Left lung (tissue), 10 donors: Measurements from ENCODE around the gene ZSCAN22. TPM values are rescaled to one million over a fixed set of nuclear protein-coding genes. Genes with fewer than 3 reads are reported as not detected.

Experiments used
- ATAC-seq: fragments of 200-7000 bp; cut with Tn5 transposase; one replicate; pipeline ENCODE4 v1.9.1; 2020; ENCODE audit warnings: moderate library complexity
- DNase-seq, 4 donors: peaks; one replicate each; pipeline ENCODE4 v3.0.0-alpha.2; 2013 to 2020
- H3K27ac ChIP-seq, 2 donors: fragments of 200-600 bp; sonication (generic) in 1 of 2; one replicate each; pipeline versions ENCODE4 v1.5.0 to v1.8.0; 2020 to 2021
- H3K27me3 ChIP-seq, 2 donors: fragments of 200-600 bp; sonication (generic) in 1 of 2; one replicate each; pipeline versions ENCODE4 v1.5.0 to v1.8.0; 2020 to 2021
- H3K36me3 ChIP-seq, 2 donors: fragments of 200-600 bp; sonication (generic) in 1 of 2; one replicate each; pipeline versions ENCODE4 v1.5.0 to v1.8.0; 2020 to 2021
- H3K4me1 ChIP-seq, 2 donors: fragments of 200-600 bp; one replicate each; pipeline ENCODE4 v1.8.0; 2021
- H3K4me3 ChIP-seq, 2 donors: fragments of 200-600 bp; sonication (generic) in 1 of 2; one replicate each; pipeline versions ENCODE4 v1.5.0 to v1.8.0; 2020 to 2021; ENCODE audit warnings: mild to moderate bottlenecking in 1 of 2
- H3K9me3 ChIP-seq, 2 donors: fragments of 200-600 bp; sonication (generic) in 1 of 2; one replicate each; pipeline versions ENCODE4 v1.5.0 to v1.8.0; 2020 to 2021
- intact Hi-C, 2 donors: fragments of 100-400 bp; cut with DNase I; formaldehyde crosslinking; loops; one replicate each; pipeline versions ENCODE4 v1.11.2 to v1.14.2; 2022
- microRNA-seq, 2 donors: library from miRNA; unstranded; fragments of <30 nt; microRNA quantifications; one replicate each; pipeline ENCODE4, GENCODE V29; 2019
- polyA plus RNA-seq, 6 donors: library from polyadenylated mRNA; unstranded; fragments of 120-200 nt; gene quantifications; one replicate each; pipeline ENCODE4 v1.2.1, GENCODE V29; 2013; ENCODE audit not compliant: insufficient read length in 6 of 6
- total RNA-seq, 2 donors: library from RNA; stranded (reverse); fragmentation: NEBNext Ultra II Directional; extraction: Animal tissue kit (Norgen Biotek cat#: 25700); gene quantifications; one replicate each; pipeline ENCODE4 v1.2.1, GENCODE V29; 2021
- TF ChIP-seq, protein P1 (sequence below), 2 donors: fragments of 200-600 bp; sonication (generic) in 1 of 2; IDR thresholded peaks; one replicate each; pipeline versions ENCODE4 v1.5.0 to v1.8.0; 2021; ENCODE audit warnings: antibody characterized with exemption in 2 of 2
- donor health status: DM: no; HTN: yes; CAD: no.
- donor health status: DM: no; HTN: no; CAD: no.

The ZSCAN22 gene
- total and polyA plus RNA-seq, 8 donors: 3.4 to 5.0 (median 4.0) TPM

DNA sequence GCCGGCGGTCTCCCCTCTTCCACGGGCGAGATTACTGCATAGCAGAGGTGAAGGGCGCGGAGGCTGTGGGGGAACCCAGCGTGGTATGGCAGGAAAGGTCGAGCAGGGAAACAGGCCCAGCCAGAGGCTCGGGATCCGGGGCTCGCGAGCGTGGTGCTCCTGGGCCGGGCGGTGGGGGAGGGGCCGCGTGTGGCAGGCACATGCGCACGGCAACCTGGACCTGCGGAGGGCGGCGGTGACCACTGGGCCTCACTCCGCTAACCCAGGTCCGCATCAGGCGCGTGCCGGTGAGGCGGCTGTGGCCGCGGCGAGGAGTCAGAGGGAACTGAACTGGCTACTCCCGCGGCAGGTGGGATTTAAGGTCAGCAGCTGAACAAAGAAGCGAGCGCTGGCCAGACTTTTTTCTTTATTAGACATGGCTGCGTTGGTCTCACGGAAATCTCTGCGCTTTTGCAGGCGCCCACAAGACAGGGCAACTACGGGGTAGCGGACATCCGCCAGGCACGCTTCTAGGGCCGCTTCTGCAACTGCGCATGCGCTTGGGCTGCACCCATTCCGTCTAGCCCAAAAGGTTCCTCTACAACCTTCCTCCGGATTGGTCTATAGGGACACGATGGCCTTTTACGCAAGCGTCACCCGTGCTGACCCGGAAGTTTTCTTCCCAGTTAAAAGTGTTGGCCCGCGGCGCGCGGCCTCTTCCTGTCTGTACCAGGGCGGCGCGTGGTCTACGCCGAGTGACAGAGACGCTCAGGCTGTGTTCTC is 60.0 kb downstream of the ZSCAN22 start, which contains the start of gene RPS5:
Gene RPS5, plus strand, starts transcription at position 694 of the 762 bp plus-strand sequence. CDS start 869 bp downstream, outside the sequence.
- H3K4me1 ChIP-seq: peaks cover 14 to 65% of the 10 kb centered on the region in 2 donors
- H3K9me3 ChIP-seq: no peaks in the 10 kb centered on the region
- peak within 1 kb of the TSS; percentile 74 to 78 for H3K4me3 ChIP-seq
- intact Hi-C loops: no loop called here
- DNase-seq (peak; percentile 95 to 99 (median 96)), ATAC-seq (peak; percentile 94)
- no peaks in the 10 kb centered on the region for H3K27me3 ChIP-seq
- peaks cover 0 to 38% of the 10 kb centered on the region in 2 donors for H3K36me3 ChIP-seq
- TF ChIP-seq, protein P1, sequence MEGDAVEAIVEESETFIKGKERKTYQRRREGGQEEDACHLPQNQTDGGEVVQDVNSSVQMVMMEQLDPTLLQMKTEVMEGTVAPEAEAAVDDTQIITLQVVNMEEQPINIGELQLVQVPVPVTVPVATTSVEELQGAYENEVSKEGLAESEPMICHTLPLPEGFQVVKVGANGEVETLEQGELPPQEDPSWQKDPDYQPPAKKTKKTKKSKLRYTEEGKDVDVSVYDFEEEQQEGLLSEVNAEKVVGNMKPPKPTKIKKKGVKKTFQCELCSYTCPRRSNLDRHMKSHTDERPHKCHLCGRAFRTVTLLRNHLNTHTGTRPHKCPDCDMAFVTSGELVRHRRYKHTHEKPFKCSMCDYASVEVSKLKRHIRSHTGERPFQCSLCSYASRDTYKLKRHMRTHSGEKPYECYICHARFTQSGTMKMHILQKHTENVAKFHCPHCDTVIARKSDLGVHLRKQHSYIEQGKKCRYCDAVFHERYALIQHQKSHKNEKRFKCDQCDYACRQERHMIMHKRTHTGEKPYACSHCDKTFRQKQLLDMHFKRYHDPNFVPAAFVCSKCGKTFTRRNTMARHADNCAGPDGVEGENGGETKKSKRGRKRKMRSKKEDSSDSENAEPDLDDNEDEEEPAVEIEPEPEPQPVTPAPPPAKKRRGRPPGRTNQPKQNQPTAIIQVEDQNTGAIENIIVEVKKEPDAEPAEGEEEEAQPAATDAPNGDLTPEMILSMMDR (IDR thresholded peaks at IDR 0.05): no peak
- peak within 1 kb of the TSS; percentile 96 to 98 for H3K27ac ChIP-seq

DNA sequence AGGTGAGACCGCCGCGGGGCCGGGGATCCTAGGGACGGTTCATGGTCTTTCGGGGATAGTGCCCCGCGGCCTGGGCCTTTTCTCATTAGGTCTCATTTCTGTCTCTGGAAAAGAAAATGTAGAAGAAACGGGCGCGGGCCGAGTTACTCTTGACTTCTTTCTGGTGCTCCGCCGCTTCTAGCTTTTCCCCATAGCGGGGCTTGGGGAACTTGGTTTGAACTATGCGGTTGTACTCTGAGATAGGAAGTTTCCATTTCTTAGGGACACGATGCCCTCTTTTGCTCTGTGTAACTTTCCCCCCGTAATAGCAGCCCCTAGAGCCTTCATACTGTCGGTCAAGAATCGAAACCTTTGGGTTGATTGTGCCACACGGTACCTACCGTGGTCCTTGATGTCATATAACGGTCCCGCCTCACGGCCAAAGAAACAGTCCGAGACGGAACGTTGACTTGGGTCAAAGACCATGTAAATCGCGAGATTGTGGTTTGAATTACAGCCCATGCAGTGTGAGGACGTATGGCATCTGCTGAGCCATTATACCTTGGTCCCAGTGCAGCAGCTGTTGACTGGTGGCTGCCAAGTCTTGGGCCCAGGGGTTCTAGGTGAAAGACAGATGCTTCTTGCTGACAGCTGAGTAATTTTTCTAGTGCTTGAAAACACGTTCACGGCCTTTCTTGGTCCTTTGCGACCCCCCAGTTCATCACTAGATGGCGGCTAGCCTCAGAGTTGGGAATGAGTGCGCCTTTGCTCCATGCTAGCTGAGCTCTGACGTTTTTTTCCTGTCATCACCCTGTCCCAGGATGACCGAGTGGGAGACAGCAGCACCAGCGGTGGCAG is 60.8 kb downstream of the ZSCAN22 start:
- peaks cover 0 to 46% of the 10 kb centered on the region in 2 donors for H3K36me3 ChIP-seq
- intact Hi-C loops: no loop called here
- ATAC-seq (no peak), DNase-seq (no peak)
- no peaks in the 10 kb centered on the region for H3K27me3 ChIP-seq
- H3K27ac ChIP-seq: peak overlapping the region in 1 of 2 donors; percentile 98
- TF ChIP-seq, protein P1 (IDR thresholded peaks at IDR 0.05): no peak
- no peaks in the 10 kb centered on the region for H3K9me3 ChIP-seq
- H3K4me3 ChIP-seq: peak overlapping the region; percentile 74 to 78
- H3K4me1 ChIP-seq: peaks cover 12 to 60% of the 10 kb centered on the region in 2 donors

DNA sequence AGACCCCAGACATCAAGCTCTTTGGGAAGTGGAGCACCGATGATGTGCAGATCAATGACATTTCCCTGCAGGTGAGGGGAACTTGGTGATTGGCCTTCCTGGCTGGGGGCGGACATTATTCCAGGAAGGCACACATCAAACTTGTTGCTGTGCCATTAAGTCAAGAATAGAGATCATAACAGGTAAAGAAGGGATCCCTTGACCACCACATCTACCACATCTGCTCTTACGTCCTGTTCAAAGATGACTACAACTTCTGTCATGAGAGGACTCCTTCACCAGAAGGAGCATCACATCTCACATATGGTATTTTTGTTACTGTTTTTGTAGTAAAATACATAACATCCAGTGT is 61.4 kb downstream of the ZSCAN22 start:
- ATAC-seq: no peak
- Histone ChIP-seq H3K9me3 (no peaks in the 10 kb centered on the region), H3K36me3 (peaks cover 2 to 52% of the 10 kb centered on the region in 2 donors), H3K4me1 (peaks cover 12 to 60% of the 10 kb centered on the region in 2 donors), H3K27ac (no peak overlapping the region), H3K27me3 (no peaks in the 10 kb centered on the region), H3K4me3 (peak overlapping the region in 1 of 2 donors; percentile 74)
- intact Hi-C loops: no loop called here
- TF ChIP-seq, protein P1 (IDR thresholded peaks at IDR 0.05): no peak
- DNase-seq: no peak

Small RNAs within 50 kb of the gene (microRNA-seq; reads per million reads assigned to microRNA genes)
- 0.17 to 0.27 reads per million in 2 donors for gene MIR4754
- gene MIR6806: 0 reads per million in 2 donors

Other genes starting within 250 kb of the ZSCAN22 start
- gene ZSCAN18, start 228.8 kb upstream of the ZSCAN22 start, total RNA-seq: 10 to 100 TPM; 32.7 to 58.1 TPM
- 10 to 100 TPM; 78.0 to 91.1 (median 84.7) TPM for gene ZSCAN18, start 228.8 kb upstream of the ZSCAN22 start, polyA plus RNA-seq
- gene ZNF329, start 176.2 kb upstream of the ZSCAN22 start, total RNA-seq: 10 to 100 TPM in 1 of 2 donors, 1 to 10 TPM in 1; 7.9 to 11.7 TPM
- 10 to 100 TPM; 19.6 to 22.9 (median 21.0) TPM for gene ZNF329, start 176.2 kb upstream of the ZSCAN22 start, polyA plus RNA-seq
- 10 to 100 TPM; 19.9 to 25.9 TPM for gene ZNF274, start 143.9 kb upstream of the ZSCAN22 start, total RNA-seq
- 10 to 100 TPM; 18.7 to 23.7 (median 21.8) TPM for gene ZNF274, start 143.9 kb upstream of the ZSCAN22 start, polyA plus RNA-seq
- gene ZNF544, start 98.1 kb upstream of the ZSCAN22 start, total RNA-seq: 10 to 100 TPM; 23.8 to 25.4 TPM
- 10 to 100 TPM; 32.8 to 45.7 (median 38.5) TPM for gene ZNF544, start 98.1 kb upstream of the ZSCAN22 start, polyA plus RNA-seq
- 1 to 10 TPM; 5.5 TPM for gene ZNF8, start 48.0 kb upstream of the ZSCAN22 start, total RNA-seq
- gene ZNF8, start 48.0 kb upstream of the ZSCAN22 start, polyA plus RNA-seq: 10 to 100 TPM in 3 of 6 donors, 1 to 10 TPM in 3; 9.4 to 10.6 (median 10.1) TPM
- gene ERVK3-1, start 21.6 kb upstream of the ZSCAN22 start, total RNA-seq: 10 to 100 TPM; 25.4 to 31.9 TPM
- 10 to 100 TPM; 46.8 to 52.5 (median 49.4) TPM for gene ERVK3-1, start 21.6 kb upstream of the ZSCAN22 start, polyA plus RNA-seq
- gene A1BG, start 26.5 kb downstream of the ZSCAN22 start, total RNA-seq: 10 to 100 TPM in 1 of 2 donors, 1 to 10 TPM in 1; 9.8 to 10.2 TPM
- 1 to 10 TPM in 4 of 6 donors, under 1 TPM in 2; 0.81 to 1.9 (median 1.5) TPM for gene A1BG, start 26.5 kb downstream of the ZSCAN22 start, polyA plus RNA-seq
- gene ZNF497, start 35.8 kb downstream of the ZSCAN22 start, total RNA-seq: 1 to 10 TPM in 1 of 2 donors, under 1 TPM in 1; 0.76 to 1.2 TPM
- gene ZNF497, start 35.8 kb downstream of the ZSCAN22 start, polyA plus RNA-seq: 1 to 10 TPM; 3.0 to 4.4 (median 3.2) TPM
- gene ZNF837, start 54.0 kb downstream of the ZSCAN22 start, total RNA-seq: 1 to 10 TPM; 1.7 to 2.1 TPM
- gene ZNF837, start 54.0 kb downstream of the ZSCAN22 start, polyA plus RNA-seq: 1 to 10 TPM; 1.9 to 3.7 (median 2.9) TPM
- gene RPS5, start 60.3 kb downstream of the ZSCAN22 start, total RNA-seq: 1,000 to 10,000 TPM in 1 of 2 donors, 100 to 1,000 TPM in 1; 842 to 1,045 TPM
- gene RPS5, start 60.3 kb downstream of the ZSCAN22 start, polyA plus RNA-seq: 1,000 to 10,000 TPM; 1,242 to 1,479 (median 1,313) TPM
- gene RNF225, start 68.7 kb downstream of the ZSCAN22 start, total RNA-seq: 1 to 10 TPM; 1.9 to 3.2 TPM
- gene RNF225, start 68.7 kb downstream of the ZSCAN22 start, polyA plus RNA-seq: not detected
- 10 to 100 TPM in 1 of 2 donors, 1 to 10 TPM in 1; 7.4 to 12.7 TPM for gene ZNF584, start 81.7 kb downstream of the ZSCAN22 start, total RNA-seq
- gene ZNF584, start 81.7 kb downstream of the ZSCAN22 start, polyA plus RNA-seq: 10 to 100 TPM in 3 of 6 donors, 1 to 10 TPM in 3; 9.0 to 11.3 (median 10.0) TPM
- gene ZNF132, start 113.2 kb downstream of the ZSCAN22 start, total RNA-seq: 1 to 10 TPM; 6.2 to 7.1 TPM
- gene ZNF132, start 113.2 kb downstream of the ZSCAN22 start, polyA plus RNA-seq: 10 to 100 TPM in 4 of 6 donors, 1 to 10 TPM in 2; 9.6 to 12.9 (median 10.2) TPM
- gene ZNF324B, start 124.6 kb downstream of the ZSCAN22 start, total RNA-seq: 1 to 10 TPM; 5.2 to 7.0 TPM
- gene ZNF324B, start 124.6 kb downstream of the ZSCAN22 start, polyA plus RNA-seq: 1 to 10 TPM; 5.4 to 7.8 (median 6.7) TPM
- gene ZNF324, start 140.1 kb downstream of the ZSCAN22 start, total RNA-seq: 1 to 10 TPM; 7.1 to 9.5 TPM
- 10 to 100 TPM in 1 of 6 donors, 1 to 10 TPM in 5; 8.1 to 10.1 (median 8.6) TPM for gene ZNF324, start 140.1 kb downstream of the ZSCAN22 start, polyA plus RNA-seq
- 1 to 10 TPM; 6.2 to 6.6 TPM for gene ZNF446, start 149.4 kb downstream of the ZSCAN22 start, total RNA-seq
- gene ZNF446, start 149.4 kb downstream of the ZSCAN22 start, polyA plus RNA-seq: 10 to 100 TPM; 12.9 to 16.9 (median 15.0) TPM
- 10 to 100 TPM in 1 of 2 donors, 1 to 10 TPM in 1; 6.2 to 11.8 TPM for gene SLC27A5, start 185.0 kb downstream of the ZSCAN22 start, total RNA-seq
- 1 to 10 TPM; 7.1 to 9.6 (median 8.1) TPM for gene SLC27A5, start 185.0 kb downstream of the ZSCAN22 start, polyA plus RNA-seq
- 10 to 100 TPM; 12.7 to 17.7 TPM for gene ZBTB45, start 192.8 kb downstream of the ZSCAN22 start, total RNA-seq
- 10 to 100 TPM in 4 of 6 donors, 1 to 10 TPM in 2; 7.8 to 13.6 (median 11.3) TPM for gene ZBTB45, start 192.8 kb downstream of the ZSCAN22 start, polyA plus RNA-seq
- gene TRIM28, start 217.1 kb downstream of the ZSCAN22 start, total RNA-seq: 100 to 1,000 TPM; 231 to 261 TPM
- 100 to 1,000 TPM; 542 to 689 (median 622) TPM for gene TRIM28, start 217.1 kb downstream of the ZSCAN22 start, polyA plus RNA-seq
- gene CHMP2A, start 228.1 kb downstream of the ZSCAN22 start, total RNA-seq: 100 to 1,000 TPM; 107 to 120 TPM
- gene CHMP2A, start 228.1 kb downstream of the ZSCAN22 start, polyA plus RNA-seq: 100 to 1,000 TPM in 1 of 6 donors, 10 to 100 TPM in 5; 84.1 to 106 (median 93.2) TPM
- gene UBE2M, start 231.6 kb downstream of the ZSCAN22 start, total RNA-seq: 10 to 100 TPM; 54.9 to 83.4 TPM
- gene UBE2M, start 231.6 kb downstream of the ZSCAN22 start, polyA plus RNA-seq: 10 to 100 TPM; 68.8 to 85.9 (median 74.0) TPM
- 10 to 100 TPM; 29.6 to 33.7 TPM for gene MZF1, start 246.3 kb downstream of the ZSCAN22 start, total RNA-seq
- 10 to 100 TPM; 29.1 to 58.0 (median 40.3) TPM for gene MZF1, start 246.3 kb downstream of the ZSCAN22 start, polyA plus RNA-seq